Measurements from ENCODE around the gene PDE4D. TPM values are rescaled to one million over a fixed set of nuclear protein-coding genes. Genes with fewer than 3 reads are reported as not detected.

PDE4D gene
- total RNA-seq, 4 donors from 2014 or later, result 6.0 to 36.2 (median 10.0) TPM

DNA sequence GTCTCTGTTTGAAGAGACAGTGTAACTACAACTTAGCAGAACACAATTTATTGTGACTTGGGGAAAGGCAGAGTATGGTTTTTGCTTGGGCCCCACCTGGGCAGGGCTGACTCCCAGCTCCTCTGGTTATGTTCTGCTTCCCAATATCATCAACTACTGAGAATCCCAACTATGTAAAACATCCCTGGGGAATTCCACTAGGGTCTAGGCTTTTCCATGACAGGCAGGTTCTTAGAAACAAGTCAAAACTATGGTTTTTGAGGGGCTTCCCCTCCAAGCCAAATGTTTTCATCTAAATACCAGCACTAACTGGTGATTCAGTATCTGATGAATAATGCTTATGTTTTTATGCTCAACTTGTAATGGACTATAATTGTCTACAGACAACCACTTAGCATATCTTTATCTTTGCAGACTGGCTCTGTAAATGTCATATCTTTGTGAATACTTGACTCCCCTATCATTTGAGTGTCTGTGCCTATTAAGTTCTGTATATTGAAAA is 409.5 kb downstream of the PDE4D start:
- no peaks in the 10 kb centered on the region for H3K9me3 ChIP-seq
- no peaks in the 10 kb centered on the region for H3K36me3 ChIP-seq
- intact Hi-C loops (cut with DNase I), result no loop called here
- H3K27ac ChIP-seq, result no peak overlapping the region
- no peaks in the 10 kb centered on the region for H3K27me3 ChIP-seq
- no peak overlapping the region for H3K4me3 ChIP-seq
- no peaks in the 10 kb centered on the region for H3K4me1 ChIP-seq
- no peak for TF ChIP-seq POLR2A (IDR thresholded peaks at IDR 0.05)
- TF ChIP-seq, protein P1, sequence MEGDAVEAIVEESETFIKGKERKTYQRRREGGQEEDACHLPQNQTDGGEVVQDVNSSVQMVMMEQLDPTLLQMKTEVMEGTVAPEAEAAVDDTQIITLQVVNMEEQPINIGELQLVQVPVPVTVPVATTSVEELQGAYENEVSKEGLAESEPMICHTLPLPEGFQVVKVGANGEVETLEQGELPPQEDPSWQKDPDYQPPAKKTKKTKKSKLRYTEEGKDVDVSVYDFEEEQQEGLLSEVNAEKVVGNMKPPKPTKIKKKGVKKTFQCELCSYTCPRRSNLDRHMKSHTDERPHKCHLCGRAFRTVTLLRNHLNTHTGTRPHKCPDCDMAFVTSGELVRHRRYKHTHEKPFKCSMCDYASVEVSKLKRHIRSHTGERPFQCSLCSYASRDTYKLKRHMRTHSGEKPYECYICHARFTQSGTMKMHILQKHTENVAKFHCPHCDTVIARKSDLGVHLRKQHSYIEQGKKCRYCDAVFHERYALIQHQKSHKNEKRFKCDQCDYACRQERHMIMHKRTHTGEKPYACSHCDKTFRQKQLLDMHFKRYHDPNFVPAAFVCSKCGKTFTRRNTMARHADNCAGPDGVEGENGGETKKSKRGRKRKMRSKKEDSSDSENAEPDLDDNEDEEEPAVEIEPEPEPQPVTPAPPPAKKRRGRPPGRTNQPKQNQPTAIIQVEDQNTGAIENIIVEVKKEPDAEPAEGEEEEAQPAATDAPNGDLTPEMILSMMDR (IDR thresholded peaks at IDR 0.05), result no peak
- DNase-seq, result no peak

DNA sequence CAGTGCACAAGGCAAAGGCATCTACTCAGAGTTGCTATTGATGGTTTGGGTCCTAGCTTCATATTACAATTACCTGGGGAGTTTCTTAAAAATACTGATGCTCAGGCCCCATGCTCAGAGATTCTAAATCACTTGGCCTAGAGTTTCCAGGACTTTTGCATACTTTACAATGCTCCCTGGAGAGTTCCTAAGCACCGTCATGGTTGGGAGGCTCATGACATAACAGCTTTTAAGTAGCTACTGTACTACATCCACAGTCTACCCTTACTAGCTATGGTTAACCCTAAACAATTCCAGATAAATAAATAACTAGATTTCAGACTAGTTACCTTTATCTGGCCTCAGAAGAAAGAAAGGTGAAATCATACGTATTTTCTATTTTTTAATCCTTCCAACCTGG is 414.4 kb downstream of the PDE4D start:
- Histone ChIP-seq H3K4me3 (no peak overlapping the region), H3K27me3 (no peaks in the 10 kb centered on the region), H3K4me1 (no peaks in the 10 kb centered on the region), H3K9me3 (no peaks in the 10 kb centered on the region), H3K36me3 (no peaks in the 10 kb centered on the region), H3K27ac (no peak overlapping the region)
- no peak for DNase-seq
- intact Hi-C loops (cut with DNase I), result no loop called here
- TF ChIP-seq, protein P1 (IDR thresholded peaks at IDR 0.05), result no peak
- TF ChIP-seq POLR2A (IDR thresholded peaks at IDR 0.05), result no peak
- 66% methylated on average over 2 of the region's 2 CpGs for WGBS, 2 donors

DNA sequence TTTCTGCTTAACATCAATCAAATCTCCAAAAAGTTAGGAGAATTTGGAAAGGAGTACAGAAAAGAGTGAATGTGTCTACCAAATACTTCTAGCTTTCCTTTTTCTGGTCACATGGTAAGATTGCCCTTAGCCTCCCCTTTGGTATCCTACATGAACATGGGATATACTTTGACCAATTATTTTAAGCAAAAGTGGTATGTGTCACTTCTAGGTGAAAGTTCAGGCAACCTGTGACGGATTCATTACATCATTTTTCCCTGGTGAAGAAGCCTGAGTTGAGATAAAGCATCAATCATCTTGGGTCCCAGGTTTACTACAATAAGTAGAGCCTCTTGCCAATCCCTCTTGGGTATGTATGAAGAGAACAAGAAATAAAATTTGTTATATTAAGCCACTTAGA is 419.2 kb downstream of the PDE4D start:
- Histone ChIP-seq H3K9me3 (no peaks in the 10 kb centered on the region), H3K36me3 (no peaks in the 10 kb centered on the region), H3K27ac (no peak overlapping the region), H3K4me3 (no peak overlapping the region), H3K4me1 (no peaks in the 10 kb centered on the region), H3K27me3 (no peaks in the 10 kb centered on the region)
- TF ChIP-seq POLR2A (IDR thresholded peaks at IDR 0.05), result no peak
- TF ChIP-seq, protein P1 (IDR thresholded peaks at IDR 0.05), result no peak
- DNase-seq, result no peak
- WGBS, 2 donors, result 84 to 89% methylated on average over 1 of the region's 1 CpG
- intact Hi-C loops (cut with DNase I), result no loop called here

DNA sequence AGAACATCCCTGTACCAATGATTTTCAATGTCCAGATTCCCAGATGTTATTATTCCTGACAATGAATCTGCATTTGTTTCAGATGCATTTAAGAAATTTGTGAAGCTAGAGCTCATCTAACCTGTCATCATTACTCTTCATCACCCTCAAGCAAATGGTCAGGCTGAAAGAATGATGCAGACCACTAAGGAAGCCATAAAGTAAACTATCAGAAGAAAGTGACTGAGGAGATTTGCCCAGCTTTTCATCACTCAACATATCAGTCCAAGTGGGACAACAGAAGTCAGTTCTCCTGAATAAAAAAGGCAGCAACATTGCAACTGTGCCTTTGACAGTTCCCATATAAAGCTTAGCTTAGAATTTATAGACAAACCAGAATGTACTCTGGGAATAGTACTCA is 419.9 kb downstream of the PDE4D start:
- intact Hi-C loops (cut with DNase I), result no loop called here
- Histone ChIP-seq H3K27me3 (no peaks in the 10 kb centered on the region), H3K4me1 (no peaks in the 10 kb centered on the region), H3K4me3 (no peak overlapping the region), H3K9me3 (no peaks in the 10 kb centered on the region), H3K36me3 (no peaks in the 10 kb centered on the region), H3K27ac (no peak overlapping the region)
- TF ChIP-seq, protein P1 (IDR thresholded peaks at IDR 0.05), result no peak
- TF ChIP-seq POLR2A (IDR thresholded peaks at IDR 0.05), result no peak
- DNase-seq, result no peak

DNA sequence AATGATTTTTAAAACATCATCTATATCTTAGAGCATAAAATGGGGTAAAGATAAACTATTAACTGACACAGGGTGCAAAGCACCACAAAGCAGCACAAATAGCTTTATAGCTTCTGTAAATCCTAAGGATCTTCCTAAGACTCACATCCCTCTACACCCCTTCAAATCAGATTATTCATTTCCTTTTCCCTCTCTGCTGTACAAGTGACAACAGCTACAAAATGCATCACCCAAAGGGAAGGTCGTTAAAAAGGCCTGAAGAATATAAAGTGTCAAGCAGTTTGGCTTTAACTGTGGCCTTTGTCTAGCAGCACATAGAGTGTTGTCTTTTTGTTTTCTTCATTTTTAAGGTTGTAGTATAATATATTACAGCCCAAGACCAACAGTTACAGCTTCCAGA is 422.1 kb downstream of the PDE4D start:
- Histone ChIP-seq H3K27ac (no peak overlapping the region), H3K9me3 (no peaks in the 10 kb centered on the region), H3K27me3 (no peaks in the 10 kb centered on the region), H3K36me3 (no peaks in the 10 kb centered on the region), H3K4me3 (no peak overlapping the region), H3K4me1 (no peaks in the 10 kb centered on the region)
- no peak for DNase-seq
- TF ChIP-seq POLR2A (IDR thresholded peaks at IDR 0.05), result no peak
- TF ChIP-seq, protein P1 (IDR thresholded peaks at IDR 0.05), result no peak
- intact Hi-C loops (cut with DNase I), result no loop called here
- WGBS, 2 donors, result 30 to 33% methylated on average over 1 of the region's 1 CpG

Data from esophagus squamous epithelium (tissue), 5 donors.